Measurements from ENCODE around the gene SESN3.

The SESN3 gene

GRCh38 chr11:95161248-95161647 lies 69.8 kb downstream of the SESN3 start:
- Histone ChIP-seq H3K79me2 (ENCODE audit: insufficient read depth, low read length) (no peaks in the 10 kb centered on the region), H2AFZ (ENCODE audit: low read length) (no peak overlapping the region), H3K36me3 (ENCODE audit: insufficient read depth, low read length) (no peaks in the 10 kb centered on the region), H3K4me3 (ENCODE audit: low read depth, low read length, poor library complexity, severe bottlenecking) (no peak overlapping the region), H4K20me1 (ENCODE audit: insufficient read depth, low read length) (no peaks in the 10 kb centered on the region), H3K4me2 (ENCODE audit: low read length) (no peak overlapping the region), H3K9me3 (ENCODE audit: low read length) (no peaks in the 10 kb centered on the region), H3K4me1 (ENCODE audit: insufficient read depth, low read length, severe bottlenecking) (no peaks in the 10 kb centered on the region), H3F3A (ENCODE audit: insufficient read depth, low read length) (no peaks in the 10 kb centered on the region), H3K27ac (ENCODE audit: low read depth, low read length, poor library complexity, severe bottlenecking) (no peak overlapping the region), H3K9me2 (ENCODE audit: low read depth, low read length) (no peaks in the 10 kb centered on the region), H3K9ac (ENCODE audit: low read length) (no peak overlapping the region), H3K27me3 (ENCODE audit: insufficient read depth, low read length) (no peaks in the 10 kb centered on the region)
- TF ChIP-seq CTCF (IDR thresholded peaks at IDR 0.05; ENCODE audit: low read length): no peak
- TF ChIP-seq EZH2 (IDR thresholded peaks at IDR 0.05; ENCODE audit: borderline replicate concordance, low read length): no peak

- Histone ChIP-seq H3K4me3 (ENCODE audit: low read depth, low read length, poor library complexity, severe bottlenecking) (no peak overlapping the region), H3K27ac (ENCODE audit: low read depth, low read length, poor library complexity, severe bottlenecking) (no peak overlapping the region), H3K4me1 (ENCODE audit: insufficient read depth, low read length, severe bottlenecking) (peaks cover 16% of the 10 kb centered on the region), H3K4me2 (ENCODE audit: low read length) (no peak overlapping the region), H3K36me3 (ENCODE audit: insufficient read depth, low read length) (no peaks in the 10 kb centered on the region), H4K20me1 (ENCODE audit: insufficient read depth, low read length) (no peaks in the 10 kb centered on the region), H2AFZ (ENCODE audit: low read length) (no peak overlapping the region), H3K79me2 (ENCODE audit: insufficient read depth, low read length) (no peaks in the 10 kb centered on the region), H3K27me3 (ENCODE audit: insufficient read depth, low read length) (no peaks in the 10 kb centered on the region), H3K9me2 (ENCODE audit: low read depth, low read length) (no peaks in the 10 kb centered on the region), H3F3A (ENCODE audit: insufficient read depth, low read length) (no peaks in the 10 kb centered on the region), H3K9me3 (ENCODE audit: low read length) (no peaks in the 10 kb centered on the region), H3K9ac (ENCODE audit: low read length) (no peak overlapping the region)
- TF ChIP-seq CTCF (IDR thresholded peaks at IDR 0.05; ENCODE audit: low read length) (no peak), EZH2 (IDR thresholded peaks at IDR 0.05; ENCODE audit: borderline replicate concordance, low read length) (no peak)
These were observed 73.2 kb downstream of the SESN3 start for GRCh38 chr11:95157824-95158223.

- Histone ChIP-seq H3K4me3 (ENCODE audit: low read depth, low read length, poor library complexity, severe bottlenecking) (no peak overlapping the region), H4K20me1 (ENCODE audit: insufficient read depth, low read length) (no peaks in the 10 kb centered on the region), H3K4me1 (ENCODE audit: insufficient read depth, low read length, severe bottlenecking) (peaks cover 18% of the 10 kb centered on the region), H3K9ac (ENCODE audit: low read length) (no peak overlapping the region), H3K79me2 (ENCODE audit: insufficient read depth, low read length) (no peaks in the 10 kb centered on the region), H2AFZ (ENCODE audit: low read length) (no peak overlapping the region), H3K9me3 (ENCODE audit: low read length) (no peaks in the 10 kb centered on the region), H3K9me2 (ENCODE audit: low read depth, low read length) (no peaks in the 10 kb centered on the region), H3K4me2 (ENCODE audit: low read length) (no peak overlapping the region), H3F3A (ENCODE audit: insufficient read depth, low read length) (no peaks in the 10 kb centered on the region), H3K36me3 (ENCODE audit: insufficient read depth, low read length) (no peaks in the 10 kb centered on the region), H3K27ac (ENCODE audit: low read depth, low read length, poor library complexity, severe bottlenecking) (no peak overlapping the region), H3K27me3 (ENCODE audit: insufficient read depth, low read length) (no peaks in the 10 kb centered on the region)
- no peak for TF ChIP-seq EZH2 (IDR thresholded peaks at IDR 0.05; ENCODE audit: borderline replicate concordance, low read length)
- TF ChIP-seq CTCF (IDR thresholded peaks at IDR 0.05; ENCODE audit: low read length): no peak
These were observed 74.0 kb downstream of the SESN3 start for GRCh38 chr11:95156916-95157541.
